ENCODE measurements around the gene TIGD3.

The TIGD3 gene, protein sequence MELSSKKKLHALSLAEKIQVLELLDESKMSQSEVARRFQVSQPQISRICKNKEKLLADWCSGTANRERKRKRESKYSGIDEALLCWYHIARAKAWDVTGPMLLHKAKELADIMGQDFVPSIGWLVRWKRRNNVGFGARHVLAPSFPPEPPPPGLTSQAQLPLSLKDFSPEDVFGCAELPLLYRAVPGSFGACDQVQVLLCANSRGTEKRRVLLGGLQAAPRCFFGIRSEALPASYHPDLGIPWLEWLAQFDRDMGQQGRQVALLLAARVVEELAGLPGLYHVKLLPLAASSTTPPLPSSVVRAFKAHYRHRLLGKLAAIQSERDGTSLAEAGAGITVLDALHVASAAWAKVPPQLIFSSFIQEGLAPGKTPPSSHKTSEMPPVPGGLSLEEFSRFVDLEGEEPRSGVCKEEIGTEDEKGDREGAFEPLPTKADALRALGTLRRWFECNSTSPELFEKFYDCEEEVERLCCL

DNA sequence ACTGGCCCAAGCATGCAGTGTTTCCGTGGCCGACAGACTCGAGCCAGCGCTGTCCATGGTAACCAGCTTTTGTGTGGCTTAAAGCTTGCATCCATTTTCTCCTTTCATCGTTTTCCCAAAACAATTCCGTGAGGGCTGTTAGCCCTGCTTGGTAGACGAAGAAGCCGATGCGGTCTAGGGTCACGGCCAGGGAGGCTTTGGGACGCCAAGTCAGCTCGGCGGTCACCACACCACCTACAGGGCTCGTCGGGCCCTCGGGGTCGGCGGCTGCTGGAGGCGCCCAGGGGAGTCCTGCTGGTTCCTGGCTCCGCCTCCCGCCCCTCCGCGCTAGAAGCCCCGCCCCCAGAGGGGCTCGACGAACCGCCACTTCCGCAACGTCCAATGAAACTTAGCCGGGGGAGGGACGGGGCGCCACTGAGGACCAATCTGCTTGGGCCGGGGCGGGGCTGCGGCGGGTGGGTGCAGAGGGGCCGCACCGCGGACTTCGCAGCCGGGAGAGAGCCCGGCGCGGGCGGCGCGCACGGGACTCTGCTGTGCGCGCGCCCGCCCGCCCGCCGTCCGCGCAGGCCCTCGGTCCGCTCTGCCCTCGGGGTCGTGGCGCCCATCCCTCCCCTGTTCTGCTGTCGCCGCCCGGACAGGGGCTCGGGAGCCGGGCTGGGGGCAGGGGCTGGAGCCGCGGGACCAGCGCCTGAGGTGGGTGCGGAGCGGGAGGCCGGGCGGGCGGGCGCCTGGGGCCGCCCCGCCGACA, at the start of gene TIGD3:
TSS of gene TIGD3 (plus strand) at position 487 of the 748 bp plus-strand sequence. CDS start 1,058 bp downstream, outside the sequence.
- DNase-seq, result peak; percentile 88

DNA sequence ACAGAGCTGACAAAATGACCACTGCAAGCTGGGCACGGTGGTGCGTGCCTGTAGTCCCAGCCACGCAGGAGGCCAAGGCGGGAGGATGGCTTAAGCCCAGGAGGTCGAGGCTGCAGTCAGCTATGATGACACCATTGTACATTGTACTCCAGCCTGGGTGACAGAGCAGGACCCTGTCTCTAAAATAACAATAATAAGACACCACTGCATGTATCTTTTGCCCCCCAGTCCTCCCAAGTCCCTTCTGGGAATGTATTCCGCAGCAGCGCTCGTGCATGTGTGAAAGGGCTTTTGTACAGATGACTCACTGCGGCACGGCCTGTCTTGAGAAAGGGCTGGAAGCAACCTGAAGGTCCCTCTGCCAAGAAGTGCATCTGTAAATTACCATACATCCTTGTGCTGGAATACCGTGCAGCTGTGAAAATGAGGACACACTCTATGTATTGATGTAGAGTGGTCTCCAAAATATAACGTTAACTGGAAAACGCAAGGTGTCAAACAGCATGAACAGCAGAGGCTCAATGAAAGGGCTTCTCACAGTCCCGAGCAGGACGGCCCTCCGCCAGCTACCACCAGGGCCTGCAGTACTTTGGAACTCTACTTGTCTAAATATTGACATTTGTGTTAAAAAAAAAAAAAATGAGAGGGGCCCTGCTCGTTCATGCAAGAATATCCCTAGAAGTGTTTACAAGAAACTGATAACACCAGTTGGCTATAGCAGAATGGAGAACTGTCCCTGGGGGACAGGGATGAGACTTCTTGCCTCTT, 48.9 kb upstream of the TIGD3 start:
- no peak for DNase-seq

DNA sequence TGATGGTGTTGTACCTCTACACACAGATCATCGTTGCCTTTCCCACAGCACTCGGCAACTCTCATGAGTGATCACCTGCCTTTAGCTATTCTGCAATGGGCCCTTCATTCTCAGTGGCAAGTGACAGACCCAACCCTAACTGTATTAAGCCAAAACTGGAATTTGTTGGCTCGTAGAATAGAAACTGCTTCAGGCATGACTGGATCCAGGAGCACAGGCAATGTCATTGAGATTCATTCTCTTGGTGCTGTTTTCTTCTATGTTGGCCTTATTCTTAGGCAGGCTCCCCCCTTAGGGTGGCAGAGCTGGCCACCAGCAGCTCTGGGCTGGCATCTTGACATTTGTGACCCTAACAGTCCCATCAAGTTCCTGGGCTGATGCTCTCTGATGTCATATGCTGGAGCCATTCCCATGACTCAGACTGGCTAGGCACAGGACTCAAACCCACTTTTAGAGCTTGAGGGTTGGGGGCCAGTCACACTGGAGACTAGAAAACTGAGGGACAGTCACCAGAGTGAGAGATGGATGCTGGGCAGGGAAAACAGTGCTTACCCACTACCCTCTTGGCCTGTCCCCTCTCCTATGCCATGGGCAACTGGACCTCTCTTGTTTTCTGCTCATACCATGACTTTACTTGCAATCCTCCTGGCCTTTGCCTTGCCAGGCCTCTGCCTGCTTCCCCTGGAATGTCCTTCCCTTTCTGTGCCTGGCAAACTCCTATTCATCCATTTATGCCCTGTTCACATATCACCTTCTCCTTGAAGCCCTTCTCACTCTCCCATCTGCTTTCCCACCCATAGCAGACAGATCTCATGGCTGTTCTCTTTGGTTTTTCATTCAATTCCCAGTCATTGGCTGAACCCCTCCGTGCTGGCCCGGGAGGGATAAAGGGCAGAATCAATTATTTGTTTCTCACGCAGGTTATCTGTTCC, 47.0 kb upstream of the TIGD3 start:
- no peak for DNase-seq

DNA sequence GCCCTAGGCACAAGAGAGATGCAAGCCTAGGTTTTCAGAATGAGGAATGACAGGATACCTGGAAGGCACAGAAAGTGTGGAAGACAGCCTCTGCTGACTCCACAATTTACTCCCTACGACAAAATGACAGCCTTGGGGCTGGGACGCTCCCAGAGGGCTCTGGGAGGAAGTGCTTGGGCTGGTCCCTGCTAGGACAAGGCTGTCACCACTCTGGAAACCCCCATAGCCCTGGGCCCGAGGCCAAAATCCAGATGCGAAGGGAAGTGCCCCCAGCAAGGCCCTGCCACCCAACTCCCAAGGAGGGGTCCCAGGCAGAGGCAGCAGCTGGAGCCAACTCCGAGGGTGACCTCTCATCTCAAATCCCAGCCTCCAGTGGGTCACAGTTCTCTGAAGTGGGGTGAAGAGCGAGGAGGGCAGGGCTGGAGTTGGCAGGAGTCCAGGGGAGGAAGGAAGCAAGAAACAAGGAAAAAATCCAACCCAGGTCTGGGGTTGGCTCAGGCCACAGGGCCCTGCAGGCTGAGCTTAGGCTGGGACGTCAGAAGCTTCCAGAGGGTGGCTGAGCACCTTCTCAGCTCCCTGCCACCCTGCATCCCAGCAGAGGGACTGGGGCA, 46.2 kb upstream of the TIGD3 start:
- no peak for DNase-seq

DNA sequence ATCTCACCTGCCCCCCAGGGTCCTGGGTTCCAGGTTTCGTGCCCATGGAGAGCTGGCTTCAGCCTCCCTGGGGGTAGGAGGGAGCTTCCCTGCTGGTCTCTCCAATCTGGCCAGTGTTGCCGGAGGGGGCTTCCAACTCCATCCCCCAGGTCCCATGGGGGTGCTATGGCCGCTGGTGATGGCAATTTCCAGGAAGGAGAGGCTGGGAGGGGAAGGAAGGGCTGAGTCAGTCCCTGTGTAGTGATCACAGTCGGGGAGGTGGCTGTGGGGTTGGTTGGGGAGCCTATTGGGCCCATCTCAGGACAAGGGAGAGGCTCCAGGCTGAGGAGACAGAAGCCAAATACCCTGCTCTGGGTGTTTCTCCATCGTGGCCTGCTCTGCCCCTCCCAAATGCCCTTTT, 45.5 kb upstream of the TIGD3 start:
- no peak for DNase-seq

DNA sequence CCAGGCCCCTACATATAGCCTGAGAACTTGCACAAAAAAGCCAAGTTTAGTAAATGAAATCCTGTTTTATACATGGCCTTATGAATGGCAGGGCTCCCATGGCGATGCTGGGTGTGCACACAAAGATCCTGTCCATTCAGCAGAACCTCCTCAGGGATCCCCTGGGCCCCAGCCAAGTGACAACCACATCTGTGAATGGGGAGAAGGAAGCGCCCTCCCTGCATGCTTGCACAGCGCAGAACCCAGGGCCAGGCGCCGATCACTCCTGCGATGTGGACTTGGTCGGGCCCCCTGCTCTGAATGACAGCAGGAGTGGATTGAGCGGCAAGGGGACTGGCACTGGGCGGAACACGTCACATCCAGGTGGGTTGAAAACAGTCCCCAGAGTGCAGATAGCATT, 44.3 kb upstream of the TIGD3 start:
- DNase-seq, result no peak

DNA sequence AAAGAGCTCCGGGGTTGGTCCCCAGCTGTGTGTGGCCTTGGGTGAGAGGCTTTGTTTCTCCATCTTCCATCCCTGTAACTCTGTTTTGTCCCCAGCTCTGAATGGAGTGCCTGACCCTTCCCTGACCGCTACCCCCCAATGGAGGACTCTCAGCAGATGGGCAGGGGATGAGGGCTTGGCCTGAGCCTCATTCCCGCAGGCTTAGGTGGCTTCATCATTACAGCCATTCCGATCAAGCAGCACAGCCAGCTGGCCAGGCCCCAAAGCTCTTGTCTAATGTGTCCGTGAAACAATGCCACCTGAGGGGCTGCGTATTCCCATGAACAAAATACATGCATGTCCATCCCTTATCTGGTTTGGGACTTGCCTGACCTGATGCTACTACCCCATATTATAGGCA, 43.8 kb upstream of the TIGD3 start:
- no peak for DNase-seq

DNA sequence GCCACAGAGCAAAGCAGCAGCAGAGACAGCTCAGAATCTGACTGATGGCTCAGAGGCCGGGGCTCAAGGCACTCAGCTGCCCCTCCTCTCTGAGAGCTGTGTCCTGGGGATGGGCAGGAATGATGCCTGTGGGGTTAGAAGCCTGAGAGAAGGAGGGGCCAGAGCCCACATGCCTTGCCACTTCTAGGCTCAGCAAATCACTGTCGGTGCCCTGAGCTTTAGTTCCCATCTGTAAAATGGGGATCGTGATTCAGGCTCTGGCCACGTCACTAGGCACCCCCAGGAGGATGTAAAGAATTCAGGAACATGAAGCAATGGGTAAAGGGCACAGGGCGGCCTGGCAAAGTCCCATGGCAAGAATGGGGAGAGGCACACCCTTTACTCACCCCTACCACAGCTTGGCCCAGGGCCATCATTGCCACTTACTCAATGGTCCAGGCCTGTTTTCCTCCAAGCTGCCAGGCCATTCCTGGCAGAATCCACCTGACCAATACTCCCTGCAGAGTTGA, 43.3 kb upstream of the TIGD3 start:
- no peak for DNase-seq

DNA sequence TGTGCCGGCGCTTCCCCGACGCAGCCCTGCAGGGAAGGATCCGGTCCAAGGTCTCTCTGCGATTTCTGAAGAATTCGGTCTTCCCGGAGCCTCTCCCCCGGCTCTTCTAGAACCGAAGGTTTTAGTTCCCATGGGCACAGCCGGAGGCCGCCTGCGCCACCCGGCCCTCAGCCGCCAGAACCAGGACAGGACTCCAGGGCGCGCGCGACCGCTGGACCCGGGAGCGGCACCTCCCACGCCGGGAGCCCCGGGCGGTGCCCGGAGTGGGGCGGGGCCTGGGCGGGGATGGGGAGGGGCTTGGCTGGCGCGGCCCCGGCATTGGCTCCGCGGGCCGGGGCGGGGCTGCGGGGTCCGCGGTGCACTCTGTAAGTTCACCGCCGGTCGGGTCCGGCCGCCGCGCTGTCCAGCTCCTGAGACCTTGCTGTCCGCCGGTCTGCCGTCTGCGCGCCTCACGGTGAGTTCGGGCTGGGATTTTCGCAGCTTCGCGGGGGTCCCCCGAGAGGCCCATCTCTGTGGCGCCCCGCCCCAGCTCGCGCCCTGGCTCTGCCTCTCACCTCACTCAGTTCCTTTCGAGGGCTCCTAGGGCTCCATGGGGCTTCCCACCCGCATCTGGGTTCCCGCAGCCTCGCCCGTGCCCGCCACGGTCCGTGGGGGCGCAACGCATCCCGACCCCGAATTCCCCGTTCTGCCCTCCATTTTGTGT, 39.9 kb upstream of the TIGD3 start, which contains the start of gene CDC42EP2:
TSS of gene CDC42EP2 (plus strand) at position 366 of the 703 bp plus-strand sequence. CDS start 6,033 bp downstream, outside the sequence.
- peak; percentile 55 for DNase-seq

DNA sequence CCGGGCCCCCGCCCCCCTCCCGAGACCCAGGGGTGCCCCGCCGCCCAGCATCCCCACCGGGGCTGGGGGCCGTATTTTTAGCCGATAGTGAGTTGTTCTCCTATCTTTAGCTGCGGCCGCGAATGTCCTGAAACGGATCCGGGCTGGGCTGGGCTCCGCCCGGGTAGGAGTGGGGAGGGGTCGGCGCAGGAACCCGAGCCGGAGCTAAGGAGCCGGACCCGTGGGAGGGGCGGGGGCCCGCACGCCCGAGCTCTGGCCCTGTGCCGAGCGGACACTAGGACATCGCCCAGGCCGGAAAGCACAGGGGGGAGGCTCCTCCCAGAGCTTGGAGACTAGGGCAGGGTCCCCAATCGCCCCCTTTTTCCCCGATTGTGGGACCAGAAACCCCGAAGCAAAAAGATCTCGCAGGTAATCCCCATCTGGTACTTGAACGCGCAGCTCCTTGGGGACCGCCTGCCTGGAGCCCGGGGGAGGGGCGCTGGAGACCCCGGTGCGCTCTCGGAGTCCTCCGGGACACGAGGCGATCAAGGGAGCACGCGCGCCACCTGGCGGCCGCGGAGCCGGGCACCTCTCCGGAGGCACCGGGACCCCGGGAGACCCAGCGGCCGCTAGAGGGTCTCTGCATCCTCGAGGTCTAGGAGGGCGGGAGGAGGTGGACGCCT, 39.2 kb upstream of the TIGD3 start:
- peak; percentile 39 for DNase-seq

DNA sequence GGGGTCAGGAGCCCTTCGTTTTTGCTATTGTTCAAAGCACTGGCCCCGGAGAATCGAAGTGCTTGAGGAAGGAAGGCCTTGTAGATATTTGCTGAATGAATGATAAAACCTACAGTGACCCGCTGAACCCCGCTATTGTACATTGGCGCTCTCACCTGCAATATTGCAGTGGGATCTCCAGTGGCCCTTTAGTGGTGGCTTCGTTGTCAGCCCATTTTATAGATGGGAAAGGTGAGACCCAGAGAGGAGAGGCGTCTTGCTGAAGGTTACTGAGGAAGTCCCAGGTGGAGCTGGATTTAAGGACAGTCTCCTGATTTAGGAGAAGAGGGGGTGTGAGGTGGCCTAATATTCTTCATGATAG, 38.7 kb upstream of the TIGD3 start:
- no peak for DNase-seq

DNA sequence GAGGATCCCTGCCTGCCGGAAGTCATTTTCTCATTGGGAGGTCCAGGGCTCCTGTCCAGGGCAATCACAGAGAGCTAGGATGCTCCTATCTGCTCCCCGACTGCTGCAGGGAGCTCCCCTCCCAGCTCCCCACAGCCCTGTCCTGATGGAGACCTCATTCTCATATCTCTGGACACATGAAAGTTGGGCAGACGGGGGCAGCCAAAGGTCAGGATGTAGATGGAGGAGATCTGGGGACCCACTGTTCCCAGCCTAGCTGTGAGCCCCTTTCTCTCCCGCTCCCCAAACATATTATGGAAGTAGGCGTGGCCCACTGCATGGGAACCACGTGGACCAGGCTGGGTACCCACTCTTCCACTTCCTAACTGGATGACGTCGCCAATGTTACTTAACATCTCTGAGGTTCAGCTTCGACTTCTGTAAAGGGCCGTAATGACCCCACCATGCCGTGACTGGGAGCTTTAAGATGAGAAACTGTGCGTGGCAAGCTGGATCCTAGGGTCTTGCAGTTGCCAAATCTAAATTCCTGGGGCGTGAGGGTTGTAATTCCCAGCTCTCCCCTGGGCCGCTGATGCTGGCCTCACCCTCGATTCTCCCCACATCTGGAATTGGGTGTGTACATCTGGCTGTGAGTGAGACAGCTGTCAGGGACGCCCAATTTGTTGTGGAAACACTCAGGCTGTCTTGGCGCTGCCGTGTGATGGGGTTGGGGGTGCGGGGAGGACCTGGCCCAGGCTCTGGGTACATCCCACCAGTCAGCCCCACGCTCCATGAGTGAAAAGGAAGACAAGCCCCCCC, 38.1 kb upstream of the TIGD3 start:
- peak; percentile 63 for DNase-seq

DNA sequence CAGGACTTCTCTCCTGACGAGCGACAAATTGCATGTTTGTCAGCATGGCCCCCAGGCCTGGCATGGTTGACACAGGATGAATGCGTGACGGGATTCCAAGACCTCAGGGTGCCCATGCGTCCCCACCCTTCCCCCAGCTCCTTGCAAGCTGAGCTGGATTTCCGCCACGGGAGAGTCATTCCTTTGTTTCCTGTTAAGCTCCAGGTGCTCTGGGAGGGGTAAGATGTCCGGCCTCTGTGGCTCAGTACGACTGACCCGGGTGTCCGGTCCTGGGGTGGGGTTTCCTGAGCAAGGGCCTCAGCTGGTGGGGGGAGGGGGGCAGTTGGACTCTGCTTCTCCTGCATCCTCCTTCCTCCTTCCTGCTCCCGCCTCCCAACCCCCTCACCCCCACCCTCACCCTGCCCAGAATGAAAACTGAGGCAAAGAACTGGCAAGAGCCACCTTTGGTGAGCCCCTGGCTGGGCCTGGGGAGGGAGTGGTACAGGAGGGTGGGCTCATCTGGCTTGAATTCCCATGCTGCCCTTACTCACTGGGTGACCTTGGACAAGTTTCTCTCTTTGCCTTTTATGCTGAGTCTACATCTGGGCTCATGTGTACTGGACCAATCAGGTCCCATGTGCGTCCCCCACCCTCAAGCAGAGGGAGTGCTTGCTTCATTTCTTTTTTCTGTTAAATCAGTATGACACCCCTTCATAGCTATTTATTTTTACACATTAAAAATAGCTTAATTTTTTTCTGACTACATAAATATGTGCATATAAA, 37.3 kb upstream of the TIGD3 start:
- no peak for DNase-seq

DNA sequence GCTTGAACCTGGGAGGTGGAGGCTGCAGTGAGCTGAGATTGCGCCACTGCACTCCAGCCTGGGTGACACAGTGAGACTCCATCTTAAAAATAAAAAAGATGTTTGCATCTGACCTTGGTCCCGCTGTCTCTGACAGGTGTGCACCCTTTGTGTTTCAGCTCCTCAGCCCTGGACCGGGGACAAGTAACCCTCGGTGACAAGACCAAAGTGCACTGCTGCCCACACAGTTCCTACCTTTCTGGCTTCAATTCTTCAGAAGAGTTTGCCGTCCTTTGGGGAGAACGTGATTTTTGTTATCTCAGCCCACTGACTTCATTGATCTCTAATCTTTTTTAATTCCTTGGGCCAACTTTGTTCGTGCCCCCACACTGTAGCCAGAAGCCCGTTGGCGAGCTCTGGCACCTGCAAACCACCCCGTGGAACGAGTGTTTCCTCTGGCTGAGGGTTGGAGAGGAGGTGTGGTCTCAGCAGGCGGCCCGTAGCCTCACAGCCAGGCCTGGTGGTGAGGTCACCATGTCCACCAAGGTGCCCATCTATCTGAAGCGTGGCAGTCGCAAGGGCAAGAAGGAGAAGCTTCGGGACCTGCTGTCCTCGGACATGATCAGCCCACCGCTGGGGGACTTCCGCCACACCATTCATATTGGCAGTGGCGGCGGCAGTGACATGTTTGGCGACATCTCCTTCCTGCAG, 34.0 kb upstream of the TIGD3 start:
- DNase-seq, result no peak

DNA sequence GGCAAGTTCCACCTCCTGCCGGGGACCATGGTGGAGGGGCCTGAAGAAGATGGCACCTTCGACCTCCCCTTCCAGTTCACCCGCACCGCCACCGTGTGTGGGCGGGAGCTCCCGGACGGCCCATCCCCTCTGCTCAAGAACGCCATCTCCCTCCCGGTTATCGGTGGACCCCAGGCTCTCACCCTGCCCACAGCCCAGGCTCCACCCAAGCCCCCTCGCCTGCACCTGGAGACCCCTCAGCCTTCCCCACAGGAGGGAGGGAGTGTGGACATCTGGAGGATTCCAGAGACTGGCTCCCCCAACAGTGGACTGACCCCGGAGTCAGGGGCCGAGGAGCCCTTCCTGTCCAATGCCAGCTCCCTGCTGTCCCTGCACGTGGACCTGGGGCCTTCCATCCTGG, 33.5 kb upstream of the TIGD3 start:
- no peak for DNase-seq

DNA sequence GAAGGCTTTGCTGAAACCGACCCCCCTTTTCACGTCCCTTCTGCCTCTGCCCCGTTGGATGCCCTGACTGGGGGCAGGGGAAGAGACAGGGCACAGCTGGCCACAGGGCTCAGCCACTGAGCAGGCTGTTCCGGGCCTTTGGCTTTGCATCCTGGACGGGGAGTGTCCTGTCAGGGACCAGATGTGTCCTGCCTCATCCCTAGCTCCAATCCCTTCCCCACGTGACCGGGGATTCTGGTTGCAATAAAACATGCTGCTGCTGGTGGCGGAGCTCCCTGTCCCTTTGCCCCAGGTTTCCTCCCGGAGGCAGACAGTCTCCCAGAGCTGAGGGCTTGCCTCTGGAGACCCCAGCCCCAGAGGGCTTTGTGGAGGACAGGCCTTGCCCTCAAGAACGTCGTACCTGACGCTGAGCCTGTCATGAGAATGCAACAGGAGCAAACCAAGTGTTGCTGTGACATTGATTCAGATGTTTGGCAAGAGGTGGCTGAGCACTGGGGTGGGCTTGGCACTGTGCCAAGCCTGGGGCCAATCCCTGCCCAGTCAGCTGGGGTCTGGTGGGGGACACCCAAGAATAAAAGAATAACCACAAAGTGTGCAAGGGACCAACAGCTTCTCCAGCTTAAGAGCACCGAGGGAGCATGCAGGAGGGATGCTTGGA, 32.6 kb upstream of the TIGD3 start:
- no peak for DNase-seq

DNA sequence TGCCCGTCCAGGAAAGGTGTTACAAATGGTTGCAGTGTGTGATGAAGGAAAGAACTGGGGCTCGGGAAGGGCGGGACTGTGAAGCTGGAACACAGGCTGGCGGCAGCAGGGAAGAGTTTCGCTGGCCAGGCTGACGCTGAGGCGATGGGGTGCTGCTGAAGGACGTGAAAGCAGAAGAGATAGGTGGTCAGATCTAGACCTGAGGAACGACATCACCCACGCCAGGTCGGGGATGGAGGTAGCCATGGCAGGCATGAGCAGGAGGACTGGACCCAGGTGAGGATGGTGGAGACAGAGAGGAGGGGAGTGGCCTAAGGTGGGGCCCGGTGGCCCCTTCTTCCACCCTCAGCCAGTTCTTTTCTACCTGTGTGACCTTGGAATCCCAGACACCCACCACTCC, 30.7 kb upstream of the TIGD3 start:
- no peak for DNase-seq

Measured in MV-4-11 (cell line).